ENCODE measurements around the gene NCOA1.

The NCOA1 gene

DNA sequence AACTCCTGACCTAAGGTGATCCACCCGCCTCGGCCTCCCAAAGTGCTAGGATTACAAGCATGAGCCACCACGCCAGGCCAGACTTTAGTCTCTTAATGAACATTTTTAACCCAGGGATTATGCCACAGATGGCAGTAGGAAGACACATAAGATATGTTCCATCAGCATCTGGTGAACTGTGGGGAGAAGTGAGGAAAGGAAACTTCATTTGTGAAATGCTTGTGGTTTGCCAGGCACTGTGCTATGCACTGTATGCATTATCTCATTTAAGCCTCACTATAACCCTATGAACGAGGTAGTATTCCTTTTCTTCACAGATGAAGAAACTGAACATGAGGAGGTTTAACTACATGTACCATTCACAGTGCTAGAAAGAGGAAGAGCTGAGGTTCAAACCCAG, 272.8 kb downstream of the NCOA1 start:
- DNase-seq (ENCODE audit: insufficient read length, low spot score) (no peak), FAIRE-seq (no peak)
- no peak for TF ChIP-seq POU2F2 (IDR thresholded peaks at IDR 0.05; ENCODE audit: low read depth, low read length)
- TF ChIP-seq POLR2AphosphoS5 (IDR thresholded peaks at IDR 0.05; ENCODE audit: low read depth, low read length): no peak
- no peak for TF ChIP-seq SPI1 (IDR thresholded peaks at IDR 0.05; ENCODE audit: low read depth, low read length)
- TF ChIP-seq POLR2A (IDR thresholded peaks at IDR 0.05; ENCODE audit: low read depth, low read length): no peak
- TF ChIP-seq TAF1 (IDR thresholded peaks at IDR 0.05; ENCODE audit: low read depth, low read length): no peak
- TF ChIP-seq PAX5 (IDR thresholded peaks at IDR 0.05; ENCODE audit: insufficient read depth, low read length, severe bottlenecking): no peak

DNA sequence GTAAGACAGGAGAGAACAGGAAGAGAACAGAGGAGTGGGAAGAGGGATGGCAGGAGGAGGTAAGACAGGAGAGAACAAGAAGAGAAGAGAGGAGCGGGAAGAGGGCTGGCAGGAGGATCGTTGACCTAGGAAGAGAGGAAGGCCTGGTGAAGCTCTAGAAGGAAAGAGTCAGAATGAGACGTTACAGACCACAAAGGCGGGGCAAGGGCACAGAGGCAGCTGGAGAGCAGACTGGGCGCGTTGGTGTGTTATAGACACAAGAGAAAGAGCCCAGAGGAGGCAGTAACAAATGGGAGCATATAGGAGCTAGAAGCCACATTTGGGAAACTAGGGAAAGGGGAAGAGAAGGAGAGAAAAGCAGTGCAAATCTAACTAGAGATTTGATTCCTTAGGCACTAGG, 275.6 kb downstream of the NCOA1 start:
- no peak for FAIRE-seq
- TF ChIP-seq POLR2AphosphoS5 (IDR thresholded peaks at IDR 0.05; ENCODE audit: low read depth, low read length): no peak
- TF ChIP-seq POLR2A (IDR thresholded peaks at IDR 0.05; ENCODE audit: low read depth, low read length): no peak
- no peak for TF ChIP-seq POU2F2 (IDR thresholded peaks at IDR 0.05; ENCODE audit: low read depth, low read length)
- TF ChIP-seq PAX5 (IDR thresholded peaks at IDR 0.05; ENCODE audit: insufficient read depth, low read length, severe bottlenecking): no peak
- TF ChIP-seq SPI1 (IDR thresholded peaks at IDR 0.05; ENCODE audit: low read depth, low read length): no peak
- TF ChIP-seq TAF1 (IDR thresholded peaks at IDR 0.05; ENCODE audit: low read depth, low read length): no peak
- DNase-seq (ENCODE audit: insufficient read length, low spot score): no peak

DNA sequence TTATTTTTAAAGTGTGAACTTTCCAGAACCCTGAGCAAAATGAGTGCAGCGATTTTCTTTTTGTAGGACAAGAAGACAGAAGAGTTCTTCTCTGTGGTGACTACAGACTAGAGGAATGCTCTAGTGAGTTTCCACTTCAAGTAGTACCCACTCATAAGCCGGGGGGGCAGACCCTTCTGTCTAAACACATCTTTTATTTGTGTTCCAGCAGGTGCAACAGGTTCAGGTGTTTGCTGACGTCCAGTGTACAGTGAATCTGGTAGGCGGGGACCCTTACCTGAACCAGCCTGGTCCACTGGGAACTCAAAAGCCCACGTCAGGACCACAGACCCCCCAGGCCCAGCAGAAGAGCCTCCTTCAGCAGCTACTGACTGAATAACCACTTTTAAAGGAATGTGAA, 277.0 kb downstream of the NCOA1 start:
- DNase-seq (ENCODE audit: insufficient read length, low spot score) (no peak), FAIRE-seq (no peak)
- TF ChIP-seq SPI1 (IDR thresholded peaks at IDR 0.05; ENCODE audit: low read depth, low read length): no peak
- no peak for TF ChIP-seq TAF1 (IDR thresholded peaks at IDR 0.05; ENCODE audit: low read depth, low read length)

DNA sequence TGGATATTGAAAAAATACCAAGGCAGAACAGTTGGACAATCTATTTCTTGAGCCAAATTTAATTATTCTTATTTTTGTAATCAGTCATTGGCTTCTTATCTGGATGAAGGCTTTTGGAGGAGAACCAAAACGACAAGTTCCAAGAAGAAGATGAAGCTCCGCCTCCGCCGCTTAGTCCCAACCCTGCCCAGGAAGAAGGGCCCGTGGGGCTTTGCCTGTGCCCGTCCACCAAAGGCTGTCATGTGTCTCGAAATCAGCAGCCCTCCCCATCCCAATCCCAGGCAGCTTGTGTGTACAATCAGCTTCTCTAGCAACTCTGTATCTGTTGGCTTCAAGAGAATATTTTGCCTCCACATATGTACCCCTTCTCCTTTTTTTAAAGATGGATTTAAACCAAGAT, 277.5 kb downstream of the NCOA1 start:
- FAIRE-seq (no peak), DNase-seq (ENCODE audit: insufficient read length, low spot score) (no peak)
- TF ChIP-seq POLR2AphosphoS5 (IDR thresholded peaks at IDR 0.05; ENCODE audit: low read depth, low read length) (no peak), TAF1 (IDR thresholded peaks at IDR 0.05; ENCODE audit: low read depth, low read length) (no peak), POU2F2 (IDR thresholded peaks at IDR 0.05; ENCODE audit: low read depth, low read length) (no peak), PAX5 (IDR thresholded peaks at IDR 0.05; ENCODE audit: insufficient read depth, low read length, severe bottlenecking) (no peak), SPI1 (IDR thresholded peaks at IDR 0.05; ENCODE audit: low read depth, low read length) (no peak), POLR2A (IDR thresholded peaks at IDR 0.05; ENCODE audit: low read depth, low read length) (no peak)

DNA sequence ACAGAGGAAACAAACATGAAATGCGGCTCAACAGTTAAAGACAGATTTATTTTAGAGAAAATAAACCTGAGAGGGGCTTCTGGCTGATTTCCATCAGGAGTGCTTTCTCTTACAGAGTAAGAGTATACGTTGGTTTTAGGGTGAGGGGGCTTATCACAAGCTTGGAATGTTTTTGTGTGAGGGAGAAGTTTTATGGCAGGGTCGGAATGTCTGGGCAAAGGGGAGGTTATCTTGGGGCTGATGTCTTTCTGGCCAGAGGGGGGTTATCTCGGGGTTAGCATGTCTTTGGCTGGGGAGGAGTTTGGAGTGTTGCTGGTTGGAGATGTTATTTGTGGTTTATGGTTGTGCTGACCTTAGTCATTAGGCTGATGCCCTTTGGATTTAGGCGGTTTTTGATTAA, 280.0 kb downstream of the NCOA1 start:
- DNase-seq (ENCODE audit: insufficient read length, low spot score): no peak
- TF ChIP-seq TAF1 (IDR thresholded peaks at IDR 0.05; ENCODE audit: low read depth, low read length) (no peak), POLR2AphosphoS5 (IDR thresholded peaks at IDR 0.05; ENCODE audit: low read depth, low read length) (no peak), SPI1 (IDR thresholded peaks at IDR 0.05; ENCODE audit: low read depth, low read length) (no peak), POU2F2 (IDR thresholded peaks at IDR 0.05; ENCODE audit: low read depth, low read length) (no peak), PAX5 (IDR thresholded peaks at IDR 0.05; ENCODE audit: insufficient read depth, low read length, severe bottlenecking) (no peak), POLR2A (IDR thresholded peaks at IDR 0.05; ENCODE audit: low read depth, low read length) (no peak)
- no peak for FAIRE-seq

DNA sequence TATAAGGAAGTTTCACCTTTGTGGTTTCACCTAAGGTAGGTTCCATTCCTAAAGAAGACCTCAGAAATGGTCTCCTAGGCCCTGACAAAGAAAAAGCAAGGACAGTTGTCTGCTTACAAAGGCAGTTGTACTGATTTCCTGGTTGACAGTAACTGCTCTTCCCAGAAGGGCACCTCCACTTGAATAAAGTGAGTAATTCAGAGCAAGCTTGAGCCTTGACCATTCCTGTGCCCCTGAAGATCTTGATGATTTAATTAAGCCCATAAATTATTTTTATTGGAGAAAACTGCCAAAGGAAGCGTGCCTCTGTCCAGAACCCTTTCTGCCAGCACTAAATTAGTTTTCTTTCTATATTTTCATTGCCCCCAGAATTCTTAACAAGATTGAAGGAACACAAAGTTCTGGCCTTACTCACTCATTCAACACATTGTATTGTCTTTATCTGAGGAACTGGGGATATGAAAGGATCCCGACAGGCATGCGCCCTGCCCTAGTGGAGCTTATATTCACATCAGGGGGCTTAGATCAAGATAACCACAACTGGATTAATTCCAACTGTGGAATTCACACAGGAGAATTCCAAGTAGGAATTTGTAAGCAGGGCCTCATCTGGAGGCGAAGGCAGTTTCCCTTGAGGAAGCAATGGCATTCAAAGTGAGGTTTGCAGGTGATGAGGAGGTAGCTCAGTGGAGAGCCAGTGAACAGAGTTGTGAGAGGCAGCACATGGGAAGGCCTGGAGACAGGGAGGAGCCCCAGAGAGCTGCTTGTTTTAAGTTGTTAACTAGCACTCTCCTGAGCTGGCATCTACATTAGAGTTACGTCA, 280.9 kb downstream of the NCOA1 start:
- DNase-seq (ENCODE audit: insufficient read length, low spot score): no peak
- FAIRE-seq: no peak
- no peak for TF ChIP-seq TAF1 (IDR thresholded peaks at IDR 0.05; ENCODE audit: low read depth, low read length)
- TF ChIP-seq POLR2AphosphoS5 (IDR thresholded peaks at IDR 0.05; ENCODE audit: low read depth, low read length): no peak

DNA sequence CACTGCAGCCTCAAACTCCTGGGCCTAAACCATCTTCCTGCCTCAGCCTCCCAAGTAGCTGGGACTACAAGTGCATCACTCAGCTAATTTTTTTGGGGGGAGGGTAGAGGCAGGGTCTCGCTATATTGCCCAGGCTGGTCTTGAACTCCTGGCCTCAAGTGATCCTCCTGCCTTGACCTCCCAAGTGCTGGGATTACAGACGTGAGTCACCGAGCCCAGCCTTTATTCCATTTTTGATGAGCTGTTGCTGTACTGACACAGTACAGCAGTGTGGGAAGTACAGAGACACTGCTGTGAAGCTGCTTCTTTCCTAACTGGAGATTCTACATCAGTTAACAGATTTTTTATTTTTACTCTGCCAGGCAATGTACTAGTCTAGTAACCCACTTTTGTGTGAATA, 283.3 kb downstream of the NCOA1 start:
- FAIRE-seq (no peak), DNase-seq (ENCODE audit: insufficient read length, low spot score) (no peak)
- TF ChIP-seq POLR2AphosphoS5 (IDR thresholded peaks at IDR 0.05; ENCODE audit: low read depth, low read length): no peak
- TF ChIP-seq PAX5 (IDR thresholded peaks at IDR 0.05; ENCODE audit: insufficient read depth, low read length, severe bottlenecking): no peak
- TF ChIP-seq SPI1 (IDR thresholded peaks at IDR 0.05; ENCODE audit: low read depth, low read length): no peak
- TF ChIP-seq TAF1 (IDR thresholded peaks at IDR 0.05; ENCODE audit: low read depth, low read length): no peak
- TF ChIP-seq POU2F2 (IDR thresholded peaks at IDR 0.05; ENCODE audit: low read depth, low read length): no peak
- no peak for TF ChIP-seq POLR2A (IDR thresholded peaks at IDR 0.05; ENCODE audit: low read depth, low read length)

DNA sequence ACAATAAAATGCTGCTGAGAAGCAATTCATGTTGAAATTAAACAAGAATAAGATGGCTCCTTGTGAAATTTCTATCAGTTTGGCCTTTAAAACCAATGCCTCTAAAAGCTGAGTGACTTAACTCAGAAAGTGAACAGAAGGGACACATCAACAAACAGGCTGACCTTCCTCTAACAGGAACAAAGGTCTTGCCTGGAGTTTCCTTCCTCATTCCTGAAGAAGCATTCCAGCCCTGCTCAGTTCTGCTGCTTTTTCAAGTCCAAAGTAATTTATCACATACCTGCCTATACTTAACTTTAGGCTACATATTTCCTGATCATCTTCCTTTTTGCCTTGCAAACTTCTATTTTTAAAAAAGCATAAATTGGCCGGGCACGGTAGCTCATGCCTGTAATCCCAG, 288.1 kb downstream of the NCOA1 start:
- TF ChIP-seq POLR2A (IDR thresholded peaks at IDR 0.05; ENCODE audit: low read depth, low read length) (no peak), POU2F2 (IDR thresholded peaks at IDR 0.05; ENCODE audit: low read depth, low read length) (no peak), SPI1 (IDR thresholded peaks at IDR 0.05; ENCODE audit: low read depth, low read length) (no peak), PAX5 (IDR thresholded peaks at IDR 0.05; ENCODE audit: insufficient read depth, low read length, severe bottlenecking) (no peak), TAF1 (IDR thresholded peaks at IDR 0.05; ENCODE audit: low read depth, low read length) (no peak), POLR2AphosphoS5 (IDR thresholded peaks at IDR 0.05; ENCODE audit: low read depth, low read length) (no peak)
- DNase-seq (ENCODE audit: insufficient read length, low spot score): no peak
- no peak for FAIRE-seq

DNA sequence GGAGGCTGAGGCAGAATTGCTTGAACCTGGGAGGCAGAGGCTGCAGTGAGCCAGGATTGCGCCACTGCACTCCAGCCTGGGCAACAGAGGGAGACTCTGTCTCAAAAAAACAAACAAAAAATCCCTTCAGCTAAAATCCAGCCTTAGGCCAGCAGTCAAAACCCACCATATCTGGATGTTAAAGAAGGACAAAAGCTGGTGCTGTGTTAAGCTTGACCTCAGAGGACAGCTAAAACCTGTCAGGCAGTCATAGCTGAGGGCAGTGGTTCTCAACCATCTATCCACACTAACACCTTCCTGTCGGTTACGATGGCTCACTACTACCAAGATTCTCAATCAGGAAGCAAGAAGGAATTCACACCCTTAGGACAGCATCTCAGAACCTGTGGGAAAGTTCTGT, 292.6 kb downstream of the NCOA1 start:
- DNase-seq (ENCODE audit: insufficient read length, low spot score) (no peak), FAIRE-seq (no peak)
- no peak for TF ChIP-seq POLR2A (IDR thresholded peaks at IDR 0.05; ENCODE audit: low read depth, low read length)
- TF ChIP-seq SPI1 (IDR thresholded peaks at IDR 0.05; ENCODE audit: low read depth, low read length): no peak
- TF ChIP-seq POU2F2 (IDR thresholded peaks at IDR 0.05; ENCODE audit: low read depth, low read length): no peak
- no peak for TF ChIP-seq POLR2AphosphoS5 (IDR thresholded peaks at IDR 0.05; ENCODE audit: low read depth, low read length)
- no peak for TF ChIP-seq PAX5 (IDR thresholded peaks at IDR 0.05; ENCODE audit: insufficient read depth, low read length, severe bottlenecking)
- no peak for TF ChIP-seq TAF1 (IDR thresholded peaks at IDR 0.05; ENCODE audit: low read depth, low read length)

DNA sequence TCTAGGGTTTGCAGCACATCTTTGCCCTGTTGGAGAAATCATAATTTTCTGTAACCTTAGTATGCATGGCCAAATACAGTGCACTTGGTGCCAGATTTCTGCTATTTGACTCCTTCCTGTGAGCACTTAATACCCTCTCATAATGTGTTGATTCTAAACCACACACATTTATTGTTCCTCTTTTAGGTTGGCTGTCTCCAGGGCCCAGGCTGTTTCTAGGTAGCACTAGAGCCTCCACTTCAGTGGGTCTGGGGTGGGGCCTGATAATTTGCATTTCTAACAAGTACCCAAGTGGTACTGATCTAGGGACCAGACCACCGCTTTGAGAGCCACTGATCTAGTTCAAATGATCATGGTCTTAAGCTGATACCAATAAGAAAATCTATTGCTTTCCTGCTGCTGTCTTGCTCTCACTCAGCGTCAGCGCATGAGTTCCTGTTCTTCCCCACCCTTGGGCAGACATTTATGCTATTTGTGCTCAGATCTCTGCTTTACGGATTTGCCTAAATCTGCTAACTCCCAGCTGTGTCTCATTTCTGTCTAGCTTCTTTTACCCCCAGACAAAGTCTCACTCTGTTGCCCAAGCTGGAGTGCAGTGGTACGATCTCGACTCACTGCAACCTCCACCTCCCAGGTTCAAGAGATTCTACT, 294.7 kb downstream of the NCOA1 start:
- DNase-seq (ENCODE audit: insufficient read length, low spot score) (peak; percentile 43), FAIRE-seq (peak; percentile 77)
- TF ChIP-seq POU2F2 (IDR thresholded peaks at IDR 0.05; ENCODE audit: low read depth, low read length) (no peak), POLR2AphosphoS5 (IDR thresholded peaks at IDR 0.05; ENCODE audit: low read depth, low read length) (no peak), TAF1 (IDR thresholded peaks at IDR 0.05; ENCODE audit: low read depth, low read length) (no peak), SPI1 (IDR thresholded peaks at IDR 0.05; ENCODE audit: low read depth, low read length) (no peak), POLR2A (IDR thresholded peaks at IDR 0.05; ENCODE audit: low read depth, low read length) (no peak), PAX5 (IDR thresholded peaks at IDR 0.05; ENCODE audit: insufficient read depth, low read length, severe bottlenecking) (no peak)

All from GM12891 (cell line).